ENCODE measurements around the gene TBC1D3B.

- no peak for TF ChIP-seq CTCF (IDR thresholded peaks at IDR 0.05)
- no peak for TF ChIP-seq POLR2A (IDR thresholded peaks at IDR 0.05)
- no peak for TF ChIP-seq POLR2AphosphoS5 (IDR thresholded peaks at IDR 0.05)
- no peak for TF ChIP-seq EP300 (IDR thresholded peaks at IDR 0.05; ENCODE audit: low read depth)
These were observed 22.4 kb downstream of the TBC1D3B start for GRCh38 chr17:36153895-36154610.

Data from transverse colon (tissue), 4 donors.